ENCODE results near the gene CYRIA.

CYRIA gene

GRCh38 chr2:16661936-16662839 is 3.4 kb downstream of the CYRIA start:
- no peak for TF ChIP-seq GATA2 (IDR thresholded peaks at IDR 0.05; ENCODE audit: low read depth, low read length)
- TF ChIP-seq GATA3 (IDR thresholded peaks at IDR 0.05; ENCODE audit: low read depth, low read length), result no peak

GRCh38 chr2:16661526-16661925 is 4.1 kb downstream of the CYRIA start:
- TF ChIP-seq GATA3 (IDR thresholded peaks at IDR 0.05; ENCODE audit: low read depth, low read length) (no peak), GATA2 (IDR thresholded peaks at IDR 0.05; ENCODE audit: low read depth, low read length) (no peak)

DNA sequence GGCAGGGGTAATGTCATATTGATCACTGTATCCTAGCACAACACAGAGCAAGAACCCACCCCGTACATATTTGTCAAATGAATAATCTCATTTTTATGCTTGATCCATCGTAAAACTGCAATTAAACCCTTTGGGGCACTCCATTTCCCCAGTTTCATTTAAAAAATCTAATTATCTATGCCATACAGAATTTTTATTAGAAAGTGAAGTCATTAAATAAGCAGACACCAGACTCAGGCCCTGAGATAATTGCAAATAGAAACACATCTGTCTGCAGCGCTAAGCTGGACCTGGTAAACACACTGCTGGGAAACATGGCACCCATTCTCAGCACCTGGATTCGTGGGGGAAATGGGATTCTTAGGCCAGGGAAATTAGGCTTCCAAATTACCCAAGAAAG is 5.1 kb downstream of the CYRIA start:
- TF ChIP-seq GATA3 (IDR thresholded peaks at IDR 0.05; ENCODE audit: low read depth, low read length), result no peak
- no peak for TF ChIP-seq GATA2 (IDR thresholded peaks at IDR 0.05; ENCODE audit: low read depth, low read length)

DNA sequence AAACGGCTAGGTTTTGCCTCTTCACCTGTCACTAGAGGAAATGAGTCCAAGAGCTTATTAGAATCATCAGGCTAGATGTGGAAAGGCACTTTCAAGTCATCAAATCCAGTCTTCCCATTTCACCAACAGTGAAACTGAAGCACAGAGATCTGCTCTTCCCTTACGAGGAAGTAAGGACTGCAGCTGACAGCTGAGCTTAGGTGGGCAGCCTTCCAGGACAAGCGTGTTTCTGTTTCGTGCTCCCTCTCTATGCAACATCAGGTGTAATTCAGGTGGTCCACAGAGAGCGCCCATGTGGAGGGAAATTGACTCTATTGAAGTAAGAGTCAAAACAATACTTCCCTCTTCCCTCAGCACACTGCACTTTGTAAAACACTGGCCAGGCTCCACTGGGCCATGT is 5.5 kb downstream of the CYRIA start:
- no peak for TF ChIP-seq GATA3 (IDR thresholded peaks at IDR 0.05; ENCODE audit: low read depth, low read length)
- TF ChIP-seq GATA2 (IDR thresholded peaks at IDR 0.05; ENCODE audit: low read depth, low read length), result no peak

GRCh38 chr2:16658076-16658739 is 7.4 kb downstream of the CYRIA start:
- TF ChIP-seq GATA3 (IDR thresholded peaks at IDR 0.05; ENCODE audit: low read depth, low read length), result no peak
- TF ChIP-seq GATA2 (IDR thresholded peaks at IDR 0.05; ENCODE audit: low read depth, low read length), result no peak

DNA sequence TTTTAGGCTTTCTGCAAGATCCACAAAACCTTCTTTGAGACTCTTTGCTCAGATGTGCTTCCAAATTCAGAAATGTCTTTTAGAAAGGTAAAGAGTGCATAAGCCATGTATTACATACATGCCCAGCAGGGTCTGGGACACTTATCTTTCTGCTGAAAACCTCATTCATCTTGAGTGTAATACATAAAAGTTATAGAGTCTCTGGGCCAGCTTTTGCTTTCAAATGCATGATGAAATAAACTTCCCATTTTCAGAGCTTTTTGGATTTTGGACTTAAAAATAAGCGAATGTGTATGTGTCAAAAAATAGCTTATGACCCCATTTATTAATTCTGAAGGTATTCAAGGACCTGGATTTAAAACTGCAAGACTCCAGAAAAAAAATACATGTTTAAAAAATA is 8.0 kb downstream of the CYRIA start:
- no peak for TF ChIP-seq GATA3 (IDR thresholded peaks at IDR 0.05; ENCODE audit: low read depth, low read length)
- no peak for TF ChIP-seq GATA2 (IDR thresholded peaks at IDR 0.05; ENCODE audit: low read depth, low read length)

GRCh38 chr2:16656784-16657391 is 8.7 kb downstream of the CYRIA start:
- no peak for TF ChIP-seq GATA2 (IDR thresholded peaks at IDR 0.05; ENCODE audit: low read depth, low read length)
- no peak for TF ChIP-seq GATA3 (IDR thresholded peaks at IDR 0.05; ENCODE audit: low read depth, low read length)

GRCh38 chr2:16655905-16656642 is 9.6 kb downstream of the CYRIA start:
- TF ChIP-seq GATA2 (IDR thresholded peaks at IDR 0.05; ENCODE audit: low read depth, low read length), result no peak
- no peak for TF ChIP-seq GATA3 (IDR thresholded peaks at IDR 0.05; ENCODE audit: low read depth, low read length)

DNA sequence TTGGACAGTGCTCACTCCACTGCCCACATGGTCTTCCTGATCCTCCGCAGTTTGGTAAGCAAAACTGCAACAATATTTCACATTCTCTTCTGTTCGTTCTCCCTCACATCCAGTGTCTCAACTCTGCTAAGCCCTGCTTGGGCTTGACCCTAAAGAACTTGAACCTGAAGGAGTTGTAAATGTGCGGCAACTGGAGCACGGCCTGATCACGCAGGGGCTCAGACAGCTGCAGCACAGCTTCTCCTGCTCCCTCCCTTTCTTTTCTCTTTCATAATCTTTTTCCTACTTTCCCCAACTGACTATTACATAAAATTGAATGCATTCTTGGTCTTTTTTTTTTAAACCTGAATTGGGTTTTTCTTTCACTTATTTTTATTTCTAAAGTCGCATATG is 10.2 kb downstream of the CYRIA start:
- TF ChIP-seq GATA2 (IDR thresholded peaks at IDR 0.05; ENCODE audit: low read depth, low read length) (no peak), GATA3 (IDR thresholded peaks at IDR 0.05; ENCODE audit: low read depth, low read length) (no peak)

GRCh38 chr2:16654833-16655444 is 10.7 kb downstream of the CYRIA start:
- TF ChIP-seq GATA3 (IDR thresholded peaks at IDR 0.05; ENCODE audit: low read depth, low read length), result no peak
- TF ChIP-seq GATA2 (IDR thresholded peaks at IDR 0.05; ENCODE audit: low read depth, low read length), result no peak

GRCh38 chr2:16653799-16654198 is 11.8 kb downstream of the CYRIA start:
- no peak for TF ChIP-seq GATA3 (IDR thresholded peaks at IDR 0.05; ENCODE audit: low read depth, low read length)
- TF ChIP-seq GATA2 (IDR thresholded peaks at IDR 0.05; ENCODE audit: low read depth, low read length), result no peak

DNA sequence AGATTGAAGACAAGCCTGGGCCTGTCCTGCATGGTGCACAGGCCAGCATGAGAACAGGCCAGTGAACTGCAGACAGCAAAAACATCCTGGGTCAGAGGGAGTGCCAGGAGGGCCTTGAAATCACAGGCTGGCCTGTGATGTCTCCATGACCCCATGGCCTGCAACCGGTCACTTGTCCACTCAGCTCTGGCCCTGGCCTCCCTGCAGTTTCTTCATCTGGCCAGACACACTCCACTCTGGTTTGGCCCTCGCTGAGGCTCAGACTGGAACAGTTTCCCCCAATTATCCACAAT is 12.6 kb downstream of the CYRIA start:
- no peak for TF ChIP-seq GATA2 (IDR thresholded peaks at IDR 0.05; ENCODE audit: low read depth, low read length)
- no peak for TF ChIP-seq GATA3 (IDR thresholded peaks at IDR 0.05; ENCODE audit: low read depth, low read length)

- TF ChIP-seq GATA3 (IDR thresholded peaks at IDR 0.05; ENCODE audit: low read depth, low read length) (no peak), GATA2 (IDR thresholded peaks at IDR 0.05; ENCODE audit: low read depth, low read length) (no peak)
These were observed 13.1 kb downstream of the CYRIA start for GRCh38 chr2:16652296-16653082.

Measured in SH-SY5Y (cell line).